ENCODE results near the gene EXOC6B.
A peak's percentile ranks its signal among the peaks of the same experiment; 100 is the strongest.

Gene EXOC6B

GRCh38 chr2:72142570-72143440, 683.0 kb downstream of the EXOC6B start:
- DNase-seq: peak in 1 of 2 experiments; percentile 50

GRCh38 chr2:72141881-72142451, 683.9 kb downstream of the EXOC6B start:
- DNase-seq: no peak

- DNase-seq: no peak
These were observed 684.7 kb downstream of the EXOC6B start for GRCh38 chr2:72141032-72141645.

- no peak for DNase-seq
These were observed 685.2 kb downstream of the EXOC6B start for GRCh38 chr2:72140621-72140960.

- DNase-seq: no peak
These were observed 685.8 kb downstream of the EXOC6B start for GRCh38 chr2:72139874-72140620.

- no peak for DNase-seq
These were observed 686.4 kb downstream of the EXOC6B start for GRCh38 chr2:72139471-72139873.

- no peak for DNase-seq
These were observed 686.9 kb downstream of the EXOC6B start for GRCh38 chr2:72138921-72139381.

GRCh38 chr2:72138011-72138881, 687.6 kb downstream of the EXOC6B start:
- no peak for DNase-seq

- peak in 1 of 2 experiments; percentile 60 for DNase-seq
These were observed 688.3 kb downstream of the EXOC6B start for GRCh38 chr2:72137498-72138010.

- no peak for DNase-seq
These were observed 688.8 kb downstream of the EXOC6B start for GRCh38 chr2:72136933-72137497.

GRCh38 chr2:72136331-72136730, 689.5 kb downstream of the EXOC6B start:
- DNase-seq: no peak

- DNase-seq: no peak
These were observed 689.9 kb downstream of the EXOC6B start for GRCh38 chr2:72135921-72136320.

- DNase-seq: no peak
These were observed 690.6 kb downstream of the EXOC6B start for GRCh38 chr2:72134997-72135800.

GRCh38 chr2:72134408-72134996, 691.3 kb downstream of the EXOC6B start:
- no peak for DNase-seq

GRCh38 chr2:72133721-72134407, 692.0 kb downstream of the EXOC6B start:
- DNase-seq: no peak

GRCh38 chr2:72132981-72133720, 692.7 kb downstream of the EXOC6B start:
- DNase-seq: no peak

- peak in 1 of 2 experiments; percentile 14 for DNase-seq
These were observed 693.7 kb downstream of the EXOC6B start for GRCh38 chr2:72131916-72132841.
